ENCODE results near the gene GOSR2. TPM values are rescaled to one million over a fixed set of nuclear protein-coding genes. Genes with fewer than 3 reads are reported as not detected.

The GOSR2 gene
- total and polyA plus RNA-seq, 12 donors: 14.4 to 69.2 (median 43.3) TPM

- no peaks in the 10 kb centered on the region for H3K4me1 ChIP-seq (replicated peaks in 1 of 2)
- intact Hi-C loops (cut with DNase I): no loop called here
- no peak for DNase-seq
- no peaks in the 10 kb centered on the region for H3K9me3 ChIP-seq (replicated peaks in 1 of 3)
- 38 to 48% (median 42%) methylated on average over 2 of the region's 2 CpGs for WGBS, 4 donors
- no peaks in the 10 kb centered on the region for H3K36me3 ChIP-seq (replicated peaks in 1 of 2)
- no peak overlapping the region for H3K27ac ChIP-seq
- H3K4me3 ChIP-seq: no peak overlapping the region
- no peaks in the 10 kb centered on the region for H3K27me3 ChIP-seq
- TF ChIP-seq, protein P1, sequence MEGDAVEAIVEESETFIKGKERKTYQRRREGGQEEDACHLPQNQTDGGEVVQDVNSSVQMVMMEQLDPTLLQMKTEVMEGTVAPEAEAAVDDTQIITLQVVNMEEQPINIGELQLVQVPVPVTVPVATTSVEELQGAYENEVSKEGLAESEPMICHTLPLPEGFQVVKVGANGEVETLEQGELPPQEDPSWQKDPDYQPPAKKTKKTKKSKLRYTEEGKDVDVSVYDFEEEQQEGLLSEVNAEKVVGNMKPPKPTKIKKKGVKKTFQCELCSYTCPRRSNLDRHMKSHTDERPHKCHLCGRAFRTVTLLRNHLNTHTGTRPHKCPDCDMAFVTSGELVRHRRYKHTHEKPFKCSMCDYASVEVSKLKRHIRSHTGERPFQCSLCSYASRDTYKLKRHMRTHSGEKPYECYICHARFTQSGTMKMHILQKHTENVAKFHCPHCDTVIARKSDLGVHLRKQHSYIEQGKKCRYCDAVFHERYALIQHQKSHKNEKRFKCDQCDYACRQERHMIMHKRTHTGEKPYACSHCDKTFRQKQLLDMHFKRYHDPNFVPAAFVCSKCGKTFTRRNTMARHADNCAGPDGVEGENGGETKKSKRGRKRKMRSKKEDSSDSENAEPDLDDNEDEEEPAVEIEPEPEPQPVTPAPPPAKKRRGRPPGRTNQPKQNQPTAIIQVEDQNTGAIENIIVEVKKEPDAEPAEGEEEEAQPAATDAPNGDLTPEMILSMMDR (IDR thresholded peaks at IDR 0.05): no peak
- no peak for TF ChIP-seq POLR2A (IDR thresholded peaks at IDR 0.05)
Measured at GRCh38 chr17:46960152-46960551, 37.2 kb downstream of the GOSR2 start.

DNA sequence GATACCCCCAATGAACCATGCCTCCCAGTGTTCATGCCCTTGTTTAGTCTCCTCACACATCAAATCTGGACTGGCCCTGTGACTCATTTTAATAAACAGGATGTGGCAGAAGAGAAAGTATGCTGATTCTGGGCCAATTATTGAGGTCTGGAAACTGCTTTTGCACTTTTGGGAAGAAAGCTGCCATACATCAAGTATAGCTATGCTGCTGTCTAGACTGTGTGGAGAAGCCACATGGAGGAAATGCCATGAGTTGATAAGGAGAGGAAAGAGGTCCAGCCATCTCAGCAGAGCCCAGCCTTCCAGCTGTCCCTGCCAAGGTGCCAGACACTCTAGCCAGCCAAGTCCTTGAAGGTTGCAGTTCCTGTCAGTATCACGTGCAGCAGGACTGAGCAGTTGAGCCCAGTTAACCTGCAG lies 39.4 kb downstream of the GOSR2 start:
- no peaks in the 10 kb centered on the region for H3K4me1 ChIP-seq (replicated peaks in 1 of 2)
- WGBS, 4 donors: 0 to 10% (median 1%) methylated on average over 1 of the region's 1 CpG
- H3K36me3 ChIP-seq (replicated peaks in 1 of 2): no peaks in the 10 kb centered on the region
- no peak overlapping the region for H3K4me3 ChIP-seq
- H3K27ac ChIP-seq: no peak overlapping the region
- no peaks in the 10 kb centered on the region for H3K9me3 ChIP-seq (replicated peaks in 1 of 3)
- TF ChIP-seq, protein P1 (IDR thresholded peaks at IDR 0.05): no peak
- TF ChIP-seq POLR2A (IDR thresholded peaks at IDR 0.05): no peak
- DNase-seq: no peak
- H3K27me3 ChIP-seq: no peaks in the 10 kb centered on the region
- intact Hi-C loops (cut with DNase I): no loop called here

- Histone ChIP-seq H3K9me3 (replicated peaks in 1 of 3) (no peaks in the 10 kb centered on the region), H3K27me3 (no peaks in the 10 kb centered on the region), H3K4me3 (no peak overlapping the region), H3K36me3 (replicated peaks in 1 of 2) (no peaks in the 10 kb centered on the region), H3K4me1 (replicated peaks in 1 of 2) (no peaks in the 10 kb centered on the region), H3K27ac (no peak overlapping the region)
- no peak for DNase-seq
- TF ChIP-seq, protein P1 (IDR thresholded peaks at IDR 0.05): no peak
- TF ChIP-seq POLR2A (IDR thresholded peaks at IDR 0.05): no peak
- intact Hi-C loops (cut with DNase I): no loop called here
- WGBS, 4 donors: 75 to 90% (median 79%) methylated on average over 2 of the region's 2 CpGs
Measured at GRCh38 chr17:46963571-46963970, 40.6 kb downstream of the GOSR2 start.

- H3K4me1 ChIP-seq (replicated peaks in 1 of 2): no peaks in the 10 kb centered on the region
- H3K27me3 ChIP-seq: no peaks in the 10 kb centered on the region
- no peaks in the 10 kb centered on the region for H3K36me3 ChIP-seq (replicated peaks in 1 of 2)
- WGBS, 4 donors: 66 to 78% (median 73%) methylated on average over 9 of the region's 9 CpGs
- no peak overlapping the region for H3K4me3 ChIP-seq
- intact Hi-C loops (cut with DNase I): no loop called here
- DNase-seq: no peak
- no peaks in the 10 kb centered on the region for H3K9me3 ChIP-seq (replicated peaks in 1 of 3)
- TF ChIP-seq, protein P1 (IDR thresholded peaks at IDR 0.05): no peak
- H3K27ac ChIP-seq: no peak overlapping the region
Measured at GRCh38 chr17:46964315-46965265, 41.6 kb downstream of the GOSR2 start.
